H1 (cell line): ENCODE measurements around the gene NAV3. TPM values are rescaled to one million over a fixed set of nuclear protein-coding genes. Genes with fewer than 3 reads are reported as not detected.

Experiments used
- CTCF ChIA-PET: fragments of 300-600 bp; sonication (Branson Sonifier 250); formaldehyde crosslinking; loops from one replicate; lab custom pipeline; 2021; ENCODE audit not compliant: partially characterized antibody; lab: Charles Lee
- POLR2A ChIA-PET: fragments of 300-600 bp; sonication (Branson Sonifier 250); formaldehyde crosslinking; loops from one replicate; lab custom pipeline; 2021; ENCODE audit warnings: inconsistent platforms; ENCODE audit not compliant: partially characterized antibody; lab: Charles Lee
- DNase-seq, 2 experiments: peaks; one replicate each; pipeline versions ENCODE4 v3.0.0 to v3.0.0-alpha.2; 2010 to 2022; ENCODE audit warnings: low spot score in 2 of 2, low read depth in 1 of 2, mixed read lengths in 1 of 2
- FAIRE-seq: peaks from 2 replicates; lab custom pipeline; 2011; peaks lifted over from hg19 to GRCh38; lab: Jason Lieb, UNC
- H2AFZ ChIP-seq: 2 replicates; pipeline ENCODE4 v1.8.1; 2012; ENCODE audit warnings: low read length, inconsistent platforms
- H2AK5ac ChIP-seq: 2 replicates; pipeline ENCODE4 v1.6.1; 2013; ENCODE audit warnings: low read depth, low read length
- H2BK120ac ChIP-seq: replicated peaks from 2 replicates; pipeline ENCODE3; 2013; ENCODE audit warnings: low read depth, low read length, inconsistent platforms
- H2BK12ac ChIP-seq: 2 replicates; pipeline ENCODE4 v1.6.1; 2013; ENCODE audit warnings: low read depth, low read length
- H2BK15ac ChIP-seq: 2 replicates; pipeline ENCODE4 v1.6.1; 2013; ENCODE audit warnings: low read length
- H2BK20ac ChIP-seq: 2 replicates; pipeline ENCODE4 v1.6.1; 2013; ENCODE audit warnings: low read length
- H2BK5ac ChIP-seq: 2 replicates; pipeline ENCODE4 v1.6.1; 2013; ENCODE audit warnings: low read depth, low read length
- H3K14ac ChIP-seq: 2 replicates; pipeline ENCODE4 v1.6.1; 2013; ENCODE audit warnings: inconsistent platforms; ENCODE audit not compliant: insufficient read length
- H3K18ac ChIP-seq: 2 replicates; pipeline ENCODE4 v1.6.1; 2013; ENCODE audit warnings: low read length; ENCODE audit errors: extremely low read depth
- H3K23ac ChIP-seq: 2 replicates; pipeline ENCODE4 v1.6.1; 2013; ENCODE audit warnings: inconsistent platforms; ENCODE audit not compliant: insufficient read length
- H3K23me2 ChIP-seq: 2 replicates; pipeline ENCODE4 v1.6.1; 2013; ENCODE audit warnings: low read depth, low read length
- H3K27ac ChIP-seq: 2 replicates; pipeline ENCODE4 v1.6.1; 2011; ENCODE audit warnings: low read depth, low read length, inconsistent platforms
- H3K27me3 ChIP-seq, 4 experiments: replicated peaks in 1 of 4; 1 replicate in 1 of 4; 2 replicates in 3 of 4; pipeline versions ENCODE4 v1.6.1 to v1.8.1; 2011 to 2013; ENCODE audit warnings: low read length in 3 of 4, mild to moderate bottlenecking in 3 of 4, inconsistent platforms in 2 of 4, mixed read lengths in 2 of 4, moderate library complexity in 1 of 4; ENCODE audit not compliant: control insufficient read depth in 3 of 4, insufficient read depth in 3 of 4; ENCODE audit errors: extremely low read depth in 1 of 4
- H3K36me3 ChIP-seq, 4 experiments: 2 replicates each; pipeline versions ENCODE4 v1.6.1 to v1.8.1; 2011 to 2013; ENCODE audit warnings: mild to moderate bottlenecking in 4 of 4, low read length in 3 of 4, moderate library complexity in 2 of 4, control low read depth in 1 of 4, inconsistent platforms in 1 of 4; ENCODE audit not compliant: insufficient read depth in 4 of 4, control insufficient read depth in 2 of 4
- H3K4ac ChIP-seq: replicated peaks from 2 replicates; pipeline ENCODE3; 2013; ENCODE audit warnings: low read length, low read depth, mixed read lengths, inconsistent platforms; ENCODE audit not compliant: insufficient read length
- H3K4me1 ChIP-seq, 4 experiments: replicated peaks in 1 of 4; 1 replicate in 1 of 4; 2 replicates in 3 of 4; pipeline versions ENCODE4 v1.6.1 to v1.8.1; 2011 to 2013; ENCODE audit warnings: low read length in 3 of 4, inconsistent platforms in 2 of 4, mixed read lengths in 1 of 4; ENCODE audit not compliant: insufficient read depth in 4 of 4, control insufficient read depth in 3 of 4
- H3K4me2 ChIP-seq, 2 experiments: 2 replicates each; pipeline versions ENCODE4 v1.6.1 to v1.8.1; 2011 to 2013; ENCODE audit warnings: low read depth in 2 of 2, low read length in 2 of 2, control low read depth in 1 of 2, inconsistent platforms in 1 of 2, mild to moderate bottlenecking in 1 of 2; ENCODE audit not compliant: insufficient read depth in 1 of 2
- H3K4me3 ChIP-seq, 4 experiments: fragments of 200-600, 300-600 bp in 1 of 4; sonication (generic), shearing (Covaris generic), sonication (Bioruptor Twin) in 1 of 4; 2 replicates each; pipeline versions ENCODE4 v1.5.1 to v1.8.1; 2011 to 2016; ENCODE audit warnings: low read length in 4 of 4, low read depth in 3 of 4, control low read depth in 2 of 4, inconsistent platforms in 2 of 4, mild to moderate bottlenecking in 2 of 4, mixed read lengths in 1 of 4, moderate library complexity in 1 of 4; ENCODE audit not compliant: insufficient read depth in 2 of 4; ENCODE audit errors: extremely low read depth in 1 of 4
- H3K56ac ChIP-seq: replicated peaks from 2 replicates; pipeline ENCODE3; 2013; ENCODE audit warnings: low read depth, mild to moderate bottlenecking, mixed read lengths, low read length, inconsistent platforms; ENCODE audit not compliant: insufficient read length
- H3K79me1 ChIP-seq: 2 replicates; pipeline ENCODE4 v1.6.1; 2013; ENCODE audit warnings: low read depth, low read length, control low read depth
- H3K79me2 ChIP-seq, 2 experiments: 2 replicates each; pipeline versions ENCODE4 v1.6.1 to v1.8.1; 2012 to 2013; ENCODE audit warnings: low read length in 2 of 2, mild to moderate bottlenecking in 2 of 2, inconsistent platforms in 1 of 2; ENCODE audit not compliant: insufficient read depth in 2 of 2, control insufficient read depth in 1 of 2
- H3K9ac ChIP-seq, 4 experiments: replicated peaks in 1 of 4; 1 replicate in 1 of 4; 2 replicates in 3 of 4; pipeline versions ENCODE4 v1.6.1 to v1.8.1; 2011 to 2013; ENCODE audit warnings: low read depth in 3 of 4, low read length in 3 of 4, control low read depth in 2 of 4, mild to moderate bottlenecking in 2 of 4, moderate library complexity in 2 of 4, inconsistent platforms in 1 of 4; ENCODE audit errors: extremely low read depth in 1 of 4
- H3K9me3 ChIP-seq, 2 experiments: 2 replicates each; pipeline versions ENCODE4 v1.6.1 to v1.8.1; 2012 to 2013; ENCODE audit warnings: mild to moderate bottlenecking in 2 of 2, moderate library complexity in 2 of 2, control low read depth in 1 of 2, inconsistent platforms in 1 of 2, low read depth in 1 of 2, low read length in 1 of 2, mixed read lengths in 1 of 2; ENCODE audit not compliant: insufficient read depth in 2 of 2
- H4K20me1 ChIP-seq, 2 experiments: replicated peaks in 1 of 2; 2 replicates each; pipeline versions ENCODE3 to v1.8.1; 2011 to 2013; ENCODE audit warnings: inconsistent platforms in 2 of 2, low read length in 2 of 2, mild to moderate bottlenecking in 1 of 2; ENCODE audit not compliant: insufficient read depth in 2 of 2, control insufficient read depth in 1 of 2
- H4K5ac ChIP-seq: 2 replicates; pipeline ENCODE4 v1.6.1; 2013; ENCODE audit warnings: low read length, low read depth, mixed read lengths, inconsistent platforms; ENCODE audit not compliant: insufficient read length
- H4K8ac ChIP-seq: 2 replicates; pipeline ENCODE4 v1.8.0; 2013; ENCODE audit warnings: mild to moderate bottlenecking, moderate library complexity, low read length, inconsistent platforms; ENCODE audit not compliant: insufficient read depth; ENCODE audit errors: extremely low read depth
- H4K91ac ChIP-seq: replicated peaks from 2 replicates; pipeline ENCODE3; 2013; ENCODE audit warnings: low read length, mixed read lengths, inconsistent platforms; ENCODE audit not compliant: insufficient read length
- BCL11A ChIP-seq, 2 experiments: IDR thresholded peaks; one replicate each; pipeline ENCODE4 v1.6.1; 2011; ENCODE audit warnings: low read depth in 2 of 2, low read length in 2 of 2, mild to moderate bottlenecking in 2 of 2
- CBX8 ChIP-seq: fragments of 300-800, 300-1000 bp; sonication (generic); IDR thresholded peaks from 2 replicates; pipeline ENCODE4 v1.7.1; 2016; ENCODE audit warnings: low read depth, low read length, borderline replicate concordance
- EP300 ChIP-seq, 2 experiments: IDR thresholded peaks; 1 replicate in 1 of 2; 2 replicates in 1 of 2; pipeline ENCODE4 v1.6.1; 2011 to 2012; ENCODE audit warnings: low read depth in 2 of 2, low read length in 2 of 2, mild to moderate bottlenecking in 2 of 2, borderline replicate concordance in 1 of 2, inconsistent platforms in 1 of 2, moderate library complexity in 1 of 2
- GTF2F1 ChIP-seq: IDR thresholded peaks from 2 replicates; pipeline ENCODE4 v1.6.1; 2012; ENCODE audit warnings: low read depth, low read length, improper control_type of control experiment, borderline replicate concordance
- KDM4A ChIP-seq: IDR thresholded peaks from one replicate; pipeline ENCODE4 v1.7.1; 2012; ENCODE audit warnings: low read depth, mild to moderate bottlenecking, moderate library complexity, low read length, inconsistent platforms; ENCODE audit not compliant: severe bottlenecking
- NANOG ChIP-seq: IDR thresholded peaks from 2 replicates; pipeline ENCODE4 v1.6.1; 2011; ENCODE audit warnings: low read length, low read depth, mild to moderate bottlenecking, inconsistent platforms; ENCODE audit not compliant: insufficient read depth, poor library complexity, severe bottlenecking
- RAD21 ChIP-seq, 2 experiments: IDR thresholded peaks in 1 of 2; conservative IDR thresholded peaks in 1 of 2; 2 replicates each; pipeline ENCODE4 v1.6.1; 2011; ENCODE audit warnings: low read depth in 2 of 2, low read length in 2 of 2, improper control_type of control experiment in 1 of 2, inconsistent platforms in 1 of 2, mild to moderate bottlenecking in 1 of 2, moderate library complexity in 1 of 2
- RBBP5 ChIP-seq: IDR thresholded peaks from 2 replicates; pipeline ENCODE4 v1.7.1; 2012; ENCODE audit warnings: low read depth, mild to moderate bottlenecking, inconsistent platforms, low read length, moderate library complexity, borderline replicate concordance
- SP1 ChIP-seq: IDR thresholded peaks from 2 replicates; pipeline ENCODE4 v1.6.1; 2011; ENCODE audit warnings: low read depth, low read length
- TCF12 ChIP-seq: IDR thresholded peaks from 2 replicates; pipeline ENCODE4 v1.6.1; 2011; ENCODE audit warnings: low read depth, mild to moderate bottlenecking, low read length
- ZNF274 ChIP-seq: IDR thresholded peaks from 2 replicates; pipeline ENCODE4 v1.7.0; 2012; ENCODE audit warnings: low read length, borderline replicate concordance; ENCODE audit errors: extremely low read depth
- polyA plus RNA-seq, 7 experiments: library from polyadenylated mRNA; depleted of rRNA in 3 of 7; stranded (reverse) in 5 of 7; unstranded in 2 of 7; fragments of >200 nt in 5 of 7; fragments of 200-250 nt in 2 of 7; gene quantifications; 1 replicate in 5 of 7; 2 replicates in 1 of 7; 4 replicates in 1 of 7; pipeline versions ENCODE4 v1.2.1 to v1.2.3, GENCODE V29; 2011 to 2013; ENCODE audit warnings: missing spikeins in 2 of 7, mixed read lengths in 2 of 7
- total RNA-seq: library from RNA; stranded (reverse); fragmentation: NEBNext Ultra II Directional; extraction: Animal tissue kit (Norgen Biotek cat#: 25700); gene quantifications from 2 replicates; pipeline ENCODE4 v1.2.1, GENCODE V29; 2021
- TF ChIP-seq, protein P1 (sequence below): IDR thresholded peaks from 2 replicates; pipeline ENCODE4 v1.6.1; 2011; ENCODE audit warnings: low read depth, mild to moderate bottlenecking, low read length; ENCODE audit not compliant: insufficient read depth
- TF ChIP-seq, protein P2 (sequence below): IDR thresholded peaks from 2 replicates; pipeline ENCODE4 v1.6.1; 2012; ENCODE audit warnings: inconsistent platforms

Gene NAV3
- total and polyA plus RNA-seq, 2 of the 8 experiments (the other 6 are each of a cell fraction or from before 2014, with no cell fraction given): 0.47 to 5.0 TPM

DNA sequence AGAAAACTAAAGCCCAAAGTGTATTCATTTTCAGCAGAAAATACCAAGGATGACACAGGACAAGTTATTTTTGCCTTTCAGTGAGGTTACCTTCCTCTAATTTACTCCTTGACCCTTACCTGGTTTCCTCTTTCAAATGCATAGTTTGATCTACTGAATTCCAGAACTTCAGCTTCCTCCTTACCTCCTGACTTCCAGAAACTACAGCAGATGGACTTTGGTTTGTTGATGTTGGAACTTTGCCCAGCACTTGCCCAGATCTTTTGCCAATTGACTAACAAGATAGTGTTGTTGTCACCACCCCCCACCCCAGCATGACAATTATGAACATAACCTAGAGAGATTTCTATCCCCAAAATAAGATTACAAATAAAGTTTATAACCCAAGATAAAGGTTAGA lies 63.2 kb downstream of the NAV3 start:
- no peak overlapping the region for H2BK15ac ChIP-seq
- no peak overlapping the region for H3K56ac ChIP-seq
- CTCF ChIA-PET: interaction anchor here (0.6 kb wide), 1 partner anchor 787 kb away, joined by 4 read pairs; no protein-coding TSS in a partner anchor
- H3K23ac ChIP-seq: no peak overlapping the region
- no peak overlapping the region for H3K4me3 ChIP-seq
- H3K23me2 ChIP-seq: no peaks in the 10 kb centered on the region
- no peak overlapping the region for H2BK12ac ChIP-seq
- no peak overlapping the region for H3K9ac ChIP-seq
- no peaks in the 10 kb centered on the region for H3K79me2 ChIP-seq
- no peak overlapping the region for H3K14ac ChIP-seq
- no peak overlapping the region for H2BK20ac ChIP-seq
- H3K9me3 ChIP-seq: no peaks in the 10 kb centered on the region
- no peak overlapping the region for H4K5ac ChIP-seq
- H3K18ac ChIP-seq: no peak overlapping the region
- no peak for FAIRE-seq
- no peak overlapping the region for H2BK5ac ChIP-seq
- H3K27me3 ChIP-seq: no peaks in the 10 kb centered on the region
- POLR2A ChIA-PET: no interaction called here
- no peak overlapping the region for H3K4ac ChIP-seq
- H2AK5ac ChIP-seq: no peak overlapping the region
- peaks cover 0 to 2% (median 0%) of the 10 kb centered on the region in 4 experiments; a peak in 1 of 7 replicates for H3K4me1 ChIP-seq
- DNase-seq: no peak
- no peak overlapping the region for H2AFZ ChIP-seq
- H4K8ac ChIP-seq: no peak overlapping the region
- H4K20me1 ChIP-seq: no peaks in the 10 kb centered on the region
- no peak overlapping the region for H4K91ac ChIP-seq
- no peak overlapping the region for H2BK120ac ChIP-seq
- H3K4me2 ChIP-seq: 0 out of 4 replicates have a peak overlapping the region, but pooled peaks of 1 of the 2 experiments have one; percentile 17
- H3K79me1 ChIP-seq: no peaks in the 10 kb centered on the region
- no peak overlapping the region for H3K27ac ChIP-seq
- H3K36me3 ChIP-seq: no peaks in the 10 kb centered on the region
- TF ChIP-seq, protein P1, sequence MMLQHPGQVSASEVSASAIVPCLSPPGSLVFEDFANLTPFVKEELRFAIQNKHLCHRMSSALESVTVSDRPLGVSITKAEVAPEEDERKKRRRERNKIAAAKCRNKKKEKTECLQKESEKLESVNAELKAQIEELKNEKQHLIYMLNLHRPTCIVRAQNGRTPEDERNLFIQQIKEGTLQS: no peak
- TF ChIP-seq GTF2F1 (no peak), ZNF274 (no peak), NANOG (no peak), RAD21 (IDR thresholded peaks at IDR 0.05 in 1 of 2, conservative IDR thresholded peaks at IDR 0.05 in 1 of 2; ENCODE audit: low read depth in 2 of 2, low read length in 2 of 2) (no peak), EP300 (IDR thresholded peaks at IDR 0.05; ENCODE audit: borderline replicate concordance in 1 of 2, low read depth in 2 of 2, low read length in 2 of 2) (no peak), CBX8 (no peak), TCF12 (no peak), KDM4A (no peak), RBBP5 (no peak), SP1 (no peak), BCL11A (IDR thresholded peaks at IDR 0.05; ENCODE audit: low read depth in 2 of 2, low read length in 2 of 2) (no peak)
- TF ChIP-seq, protein P2, sequence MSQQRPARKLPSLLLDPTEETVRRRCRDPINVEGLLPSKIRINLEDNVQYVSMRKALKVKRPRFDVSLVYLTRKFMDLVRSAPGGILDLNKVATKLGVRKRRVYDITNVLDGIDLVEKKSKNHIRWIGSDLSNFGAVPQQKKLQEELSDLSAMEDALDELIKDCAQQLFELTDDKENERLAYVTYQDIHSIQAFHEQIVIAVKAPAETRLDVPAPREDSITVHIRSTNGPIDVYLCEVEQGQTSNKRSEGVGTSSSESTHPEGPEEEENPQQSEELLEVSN: no peak
